Natural killer cell (primary cell): ENCODE data around the gene ARHGAP32. TPM values are rescaled to one million over a fixed set of nuclear protein-coding genes. Genes with fewer than 3 reads are reported as not detected.

Source experiments
- ATAC-seq, 3 donors: fragments of 150-1000 bp in 2 of 3; fragments of 200-7000 bp in 1 of 3; cut with Tn5 transposase; 1 replicate in 1 of 3; 2 replicates in 2 of 3; pipeline ENCODE4 v1.10.0; 2021; ENCODE audit warnings: mild to moderate bottlenecking in 2 of 3, moderate library complexity in 2 of 3
- DNase-seq, 2 donors: peaks; one replicate each; pipeline versions ENCODE4 v3.0.0 to v3.0.0-alpha.2; 2013 to 2021; ENCODE audit warnings: mixed read lengths in 1 of 2
- H3K27ac ChIP-seq: one replicate; pipeline ENCODE4 v1.5.1; 2013; ENCODE audit warnings: mild to moderate bottlenecking, low read length
- H3K27me3 ChIP-seq: one replicate; pipeline ENCODE4 v1.6.1; 2013; ENCODE audit warnings: low read length; ENCODE audit not compliant: control insufficient read depth, insufficient read depth
- H3K36me3 ChIP-seq: one replicate; pipeline ENCODE4 v1.6.1; 2013; ENCODE audit warnings: low read length; ENCODE audit not compliant: control insufficient read depth, insufficient read depth
- H3K4me1 ChIP-seq: one replicate; pipeline ENCODE4 v1.6.1; 2013; ENCODE audit warnings: low read length; ENCODE audit not compliant: control insufficient read depth, insufficient read depth
- H3K4me3 ChIP-seq: one replicate; pipeline ENCODE4 v1.5.1; 2013; ENCODE audit warnings: low read length
- H3K9me3 ChIP-seq: one replicate; pipeline ENCODE4 v1.6.1; 2013; ENCODE audit warnings: low read length; ENCODE audit not compliant: control insufficient read depth, insufficient read depth
- H3K27ac Mint-ChIP-seq, 2 donors: one replicate each; pipeline ENCODE4 v1.8.0; 2022; ENCODE audit warnings: mild to moderate bottlenecking in 2 of 2, mixed read lengths in 2 of 2, moderate library complexity in 1 of 2
- H3K27me3 Mint-ChIP-seq, 2 donors: one replicate each; pipeline ENCODE4 v1.8.0; 2022; ENCODE audit warnings: low read depth in 2 of 2, mixed read lengths in 2 of 2
- H3K36me3 Mint-ChIP-seq: one replicate; pipeline ENCODE4 v1.8.0; 2022; ENCODE audit warnings: mixed read lengths
- H3K4me1 Mint-ChIP-seq, 2 donors: one replicate each; pipeline ENCODE4 v1.8.0; 2022; ENCODE audit warnings: mixed read lengths in 2 of 2
- H3K4me3 Mint-ChIP-seq: one replicate; pipeline ENCODE4 v1.8.0; 2022; ENCODE audit warnings: mild to moderate bottlenecking, moderate library complexity, mixed read lengths
- H3K9me3 Mint-ChIP-seq, 2 donors: one replicate each; pipeline ENCODE4 v1.8.0; 2022; ENCODE audit warnings: mixed read lengths in 2 of 2
- WGBS: methylation state at CpG from one replicate; pipeline ENCODE4 v1.1.7; 2013; ENCODE audit warnings: missing lambda C conversion rate; ENCODE audit not compliant: insufficient coverage; 5-methylcytosine and 5-hydroxymethylcytosine counted together
- intact Hi-C: fragments of 100-400 bp; cut with micrococcal nuclease; formaldehyde crosslinking; loops from one replicate; pipeline ENCODE4 v1.14.2; 2022
- total RNA-seq, 4 donors: library from RNA; stranded (reverse); fragments of 120-200 nt in 1 of 4; gene quantifications; one replicate each; pipeline versions ENCODE4 v1.2.3 to v1.2.4, GENCODE V29; 2013 to 2022
- TF ChIP-seq, protein P1 (sequence below): fragments of 200-600 bp; IDR thresholded peaks from one replicate; pipeline ENCODE4 v1.8.0; 2022; ENCODE audit warnings: antibody characterized with exemption

ARHGAP32 gene
- total RNA-seq, 3 donors from 2014 or later (not counting 1 experiment from before 2014, with no cell fraction given), result 2.5 to 4.6 (median 2.7) TPM

GRCh38 chr11:128941573-128942271 lies 250.4 kb downstream of the ARHGAP32 start:
- peaks cover 8 to 22% of the 10 kb centered on the region in 2 donors for H3K27me3 Mint-ChIP-seq
- H3K4me1 Mint-ChIP-seq, result no peaks in the 10 kb centered on the region
- no peak for DNase-seq
- TF ChIP-seq, protein P1, sequence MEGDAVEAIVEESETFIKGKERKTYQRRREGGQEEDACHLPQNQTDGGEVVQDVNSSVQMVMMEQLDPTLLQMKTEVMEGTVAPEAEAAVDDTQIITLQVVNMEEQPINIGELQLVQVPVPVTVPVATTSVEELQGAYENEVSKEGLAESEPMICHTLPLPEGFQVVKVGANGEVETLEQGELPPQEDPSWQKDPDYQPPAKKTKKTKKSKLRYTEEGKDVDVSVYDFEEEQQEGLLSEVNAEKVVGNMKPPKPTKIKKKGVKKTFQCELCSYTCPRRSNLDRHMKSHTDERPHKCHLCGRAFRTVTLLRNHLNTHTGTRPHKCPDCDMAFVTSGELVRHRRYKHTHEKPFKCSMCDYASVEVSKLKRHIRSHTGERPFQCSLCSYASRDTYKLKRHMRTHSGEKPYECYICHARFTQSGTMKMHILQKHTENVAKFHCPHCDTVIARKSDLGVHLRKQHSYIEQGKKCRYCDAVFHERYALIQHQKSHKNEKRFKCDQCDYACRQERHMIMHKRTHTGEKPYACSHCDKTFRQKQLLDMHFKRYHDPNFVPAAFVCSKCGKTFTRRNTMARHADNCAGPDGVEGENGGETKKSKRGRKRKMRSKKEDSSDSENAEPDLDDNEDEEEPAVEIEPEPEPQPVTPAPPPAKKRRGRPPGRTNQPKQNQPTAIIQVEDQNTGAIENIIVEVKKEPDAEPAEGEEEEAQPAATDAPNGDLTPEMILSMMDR, result no peak
- H3K4me3 Mint-ChIP-seq, result no peak overlapping the region
- no peak for ATAC-seq
- WGBS, result 85% methylated on average over 14 of the region's 14 CpGs
- no peak overlapping the region for H3K27ac Mint-ChIP-seq
- no peak overlapping the region for H3K27ac ChIP-seq
- no peaks in the 10 kb centered on the region for H3K27me3 ChIP-seq
- intact Hi-C loops, result no loop called here
- no peaks in the 10 kb centered on the region for H3K36me3 ChIP-seq
- no peak overlapping the region for H3K4me3 ChIP-seq
- H3K9me3 ChIP-seq, result no peaks in the 10 kb centered on the region
- H3K4me1 ChIP-seq, result no peaks in the 10 kb centered on the region
- H3K9me3 Mint-ChIP-seq, result no peaks in the 10 kb centered on the region
- no peaks in the 10 kb centered on the region for H3K36me3 Mint-ChIP-seq

DNA sequence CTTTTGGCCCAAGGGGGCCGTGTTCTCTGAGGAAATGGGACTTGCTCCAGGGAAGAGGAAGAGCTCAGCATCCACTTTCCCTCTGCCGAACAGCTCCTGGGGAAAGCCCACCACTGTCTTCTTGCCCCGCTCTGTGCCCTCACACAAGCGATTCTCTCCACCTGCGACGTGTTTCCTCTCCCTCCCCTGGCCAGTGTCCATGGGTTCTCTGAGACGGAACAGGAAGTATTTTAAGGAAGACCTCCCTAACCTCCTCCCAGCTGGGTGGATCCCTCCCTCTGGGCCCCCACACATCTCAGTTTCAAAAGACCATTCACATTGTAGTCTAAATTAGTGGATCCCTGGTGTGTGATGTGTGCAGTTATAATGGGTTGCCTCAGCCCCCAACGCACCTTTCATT lies 251.0 kb downstream of the ARHGAP32 start:
- no peaks in the 10 kb centered on the region for H3K27me3 ChIP-seq
- WGBS, result 78% methylated on average over 8 of the region's 8 CpGs
- H3K4me3 ChIP-seq, result no peak overlapping the region
- H3K4me1 ChIP-seq, result no peaks in the 10 kb centered on the region
- intact Hi-C loops, result no loop called here
- no peaks in the 10 kb centered on the region for H3K36me3 ChIP-seq
- Mint-ChIP-seq H3K27ac (no peak overlapping the region), H3K4me3 (no peak overlapping the region), H3K36me3 (no peaks in the 10 kb centered on the region), H3K4me1 (no peaks in the 10 kb centered on the region), H3K9me3 (no peaks in the 10 kb centered on the region), H3K27me3 (peaks cover 8 to 22% of the 10 kb centered on the region in 2 donors)
- H3K9me3 ChIP-seq, result no peaks in the 10 kb centered on the region
- ATAC-seq (no peak), DNase-seq (no peak)
- H3K27ac ChIP-seq, result no peak overlapping the region
- TF ChIP-seq, protein P1, result no peak

GRCh38 chr11:128940603-128941002 lies 251.5 kb downstream of the ARHGAP32 start:
- H3K27ac ChIP-seq, result no peak overlapping the region
- Mint-ChIP-seq H3K27me3 (peaks cover 8 to 20% of the 10 kb centered on the region in 2 donors), H3K27ac (no peak overlapping the region), H3K4me1 (no peaks in the 10 kb centered on the region), H3K36me3 (no peaks in the 10 kb centered on the region), H3K4me3 (no peak overlapping the region), H3K9me3 (no peaks in the 10 kb centered on the region)
- no peak for DNase-seq
- no peaks in the 10 kb centered on the region for H3K27me3 ChIP-seq
- no peaks in the 10 kb centered on the region for H3K9me3 ChIP-seq
- 94% methylated on average over 14 of the region's 15 CpGs for WGBS
- no peaks in the 10 kb centered on the region for H3K4me1 ChIP-seq
- intact Hi-C loops, result no loop called here
- H3K4me3 ChIP-seq, result no peak overlapping the region
- TF ChIP-seq, protein P1, result no peak
- ATAC-seq, result no peak
- no peaks in the 10 kb centered on the region for H3K36me3 ChIP-seq

GRCh38 chr11:128940156-128940555 lies 252.0 kb downstream of the ARHGAP32 start:
- Histone ChIP-seq H3K27ac (no peak overlapping the region), H3K27me3 (no peaks in the 10 kb centered on the region), H3K4me3 (no peak overlapping the region), H3K4me1 (no peaks in the 10 kb centered on the region), H3K36me3 (no peaks in the 10 kb centered on the region), H3K9me3 (no peaks in the 10 kb centered on the region)
- no peak overlapping the region for H3K4me3 Mint-ChIP-seq
- ATAC-seq, result no peak
- no peak for DNase-seq
- no peaks in the 10 kb centered on the region for H3K36me3 Mint-ChIP-seq
- intact Hi-C loops, result no loop called here
- 90% methylated on average over 5 of the region's 5 CpGs for WGBS
- H3K4me1 Mint-ChIP-seq, result no peaks in the 10 kb centered on the region
- H3K27ac Mint-ChIP-seq, result no peak overlapping the region
- TF ChIP-seq, protein P1, result no peak
- H3K9me3 Mint-ChIP-seq, result no peaks in the 10 kb centered on the region
- peaks cover 4 to 15% of the 10 kb centered on the region in 2 donors for H3K27me3 Mint-ChIP-seq
